ENCODE results near the gene GPNMB. TPM values are rescaled to one million over a fixed set of nuclear protein-coding genes. Genes with fewer than 3 reads are reported as not detected.

GPNMB gene
- total and polyA plus RNA-seq, 2 of the 13 experiments (the other 11 are each of a cell fraction or from before 2014, with no cell fraction given): 1.1 to 1.6 TPM

GRCh38 chr7:23242935-23243334 lies 3.6 kb upstream of the GPNMB start:
- BruUV-seq (replicated peaks): no TSS peak
- intact Hi-C loops (cut with micrococcal nuclease; ENCODE audit: unreplicated experiment): no loop called here
- POLR2A ChIA-PET: no interaction called here

More at GRCh38 chr7:23242935-23243334, 3.6 kb upstream of the GPNMB start:
- Histone ChIP-seq H3K4me3 (replicated peaks in 1 of 3; ENCODE audit: insufficient read depth in 1 of 3, low read depth in 2 of 3, low read length in 3 of 3) (no peak overlapping the region), H4K20me1 (ENCODE audit: insufficient read depth, low read length) (no peaks in the 10 kb centered on the region), H3K27ac (ENCODE audit: extremely low read length, insufficient read depth, low read length) (no peak overlapping the region), H2AFZ (ENCODE audit: low read length) (no peak overlapping the region), H3K79me2 (ENCODE audit: insufficient read depth, low read length) (no peaks in the 10 kb centered on the region), H3K4me2 (ENCODE audit: low read depth, low read length) (no peak overlapping the region), H3K9ac (ENCODE audit: insufficient read depth, low read depth, low read length) (no peak overlapping the region), H3K4me1 (ENCODE audit: insufficient read depth, low read length) (peaks cover 14% of the 10 kb centered on the region), H3K9me3 (ENCODE audit: low read length) (no peaks in the 10 kb centered on the region), H3K27me3 (ENCODE audit: control insufficient read depth in 1 of 2, insufficient read depth in 2 of 2, low read length in 2 of 2) (peaks cover 7 to 46% of the 10 kb centered on the region in 2 experiments), H3K36me3 (replicated peaks in 1 of 2; ENCODE audit: control insufficient read depth in 1 of 2, insufficient read depth in 2 of 2, low read length in 2 of 2) (no peaks in the 10 kb centered on the region)
- CTCF ChIA-PET (ENCODE audit: low intra/inter-chr PET ratio, low total read pairs): no interaction called here
- 25% methylated on average over 4 of the region's 4 CpGs for WGBS (ENCODE audit: low lambda C conversion rate)
- no peak for ATAC-seq
- TF ChIP-seq, protein P1, sequence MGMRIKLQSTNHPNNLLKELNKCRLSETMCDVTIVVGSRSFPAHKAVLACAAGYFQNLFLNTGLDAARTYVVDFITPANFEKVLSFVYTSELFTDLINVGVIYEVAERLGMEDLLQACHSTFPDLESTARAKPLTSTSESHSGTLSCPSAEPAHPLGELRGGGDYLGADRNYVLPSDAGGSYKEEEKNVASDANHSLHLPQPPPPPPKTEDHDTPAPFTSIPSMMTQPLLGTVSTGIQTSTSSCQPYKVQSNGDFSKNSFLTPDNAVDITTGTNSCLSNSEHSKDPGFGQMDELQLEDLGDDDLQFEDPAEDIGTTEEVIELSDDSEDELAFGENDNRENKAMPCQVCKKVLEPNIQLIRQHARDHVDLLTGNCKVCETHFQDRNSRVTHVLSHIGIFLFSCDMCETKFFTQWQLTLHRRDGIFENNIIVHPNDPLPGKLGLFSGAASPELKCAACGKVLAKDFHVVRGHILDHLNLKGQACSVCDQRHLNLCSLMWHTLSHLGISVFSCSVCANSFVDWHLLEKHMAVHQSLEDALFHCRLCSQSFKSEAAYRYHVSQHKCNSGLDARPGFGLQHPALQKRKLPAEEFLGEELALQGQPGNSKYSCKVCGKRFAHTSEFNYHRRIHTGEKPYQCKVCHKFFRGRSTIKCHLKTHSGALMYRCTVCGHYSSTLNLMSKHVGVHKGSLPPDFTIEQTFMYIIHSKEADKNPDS (CRISPR knock-in tag; IDR thresholded peaks at IDR 0.05): no peak
- TF ChIP-seq ZNF24 (IDR thresholded peaks at IDR 0.05) (no peak), MAF1 (CRISPR knock-in tag; IDR thresholded peaks at IDR 0.05; ENCODE audit: borderline replicate concordance) (no peak), ETS1 (CRISPR knock-in tag; IDR thresholded peaks at IDR 0.05) (no peak), FOXA3 (CRISPR knock-in tag; IDR thresholded peaks at IDR 0.05) (no peak), HES4 (CRISPR knock-in tag; IDR thresholded peaks at IDR 0.05; ENCODE audit: borderline replicate concordance) (no peak), ZNF331 (CRISPR knock-in tag; IDR thresholded peaks at IDR 0.05) (no peak), ZNF652 (CRISPR knock-in tag; IDR thresholded peaks at IDR 0.05; ENCODE audit: borderline replicate concordance, low read depth) (no peak), ATM (IDR thresholded peaks at IDR 0.05; ENCODE audit: borderline replicate concordance) (no peak)
- TF ChIP-seq, protein P2, sequence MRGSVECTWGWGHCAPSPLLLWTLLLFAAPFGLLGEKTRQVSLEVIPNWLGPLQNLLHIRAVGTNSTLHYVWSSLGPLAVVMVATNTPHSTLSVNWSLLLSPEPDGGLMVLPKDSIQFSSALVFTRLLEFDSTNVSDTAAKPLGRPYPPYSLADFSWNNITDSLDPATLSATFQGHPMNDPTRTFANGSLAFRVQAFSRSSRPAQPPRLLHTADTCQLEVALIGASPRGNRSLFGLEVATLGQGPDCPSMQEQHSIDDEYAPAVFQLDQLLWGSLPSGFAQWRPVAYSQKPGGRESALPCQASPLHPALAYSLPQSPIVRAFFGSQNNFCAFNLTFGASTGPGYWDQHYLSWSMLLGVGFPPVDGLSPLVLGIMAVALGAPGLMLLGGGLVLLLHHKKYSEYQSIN (CRISPR knock-in tag; IDR thresholded peaks at IDR 0.05; ENCODE audit: borderline replicate concordance): no peak
- in situ Hi-C loops (cut with HindIII; ENCODE audit: extremely low pct_ligation_motif_present, low pct_unique_long_range_greater_than_20kb): no loop called here
- FAIRE-seq: no peak
- no peak for DNase-seq (ENCODE audit: low spot score)

All from HepG2 (cell line).